Activated T-helper 2 cell treated with anti-CD3 and anti-CD28 coated beads, Interferon-gamma antibody, Interleukin-2, Interleukin-4, amounts not matched to agents 10 μg/mL and 5 μg/mL and 100 μg/mL, durations not matched to agents 14 hours and 24 hours and 36 hours (primary cell): ENCODE results near the gene LGALS4. TPM values are rescaled to one million over a fixed set of nuclear protein-coding genes. Genes with fewer than 3 reads are reported as not detected.
"Not testable (repeated sequence)": the region's sequence is repeated elsewhere in the genome, so short reads cannot be mapped to it uniquely, and the experiment has no call there.

Experiments
- DNase-seq: peaks from one replicate; pipeline ENCODE4 v3.0.0; 2021; ENCODE audit warnings: low spot score
- H3K27ac Mint-ChIP-seq: one replicate; pipeline ENCODE4 v1.8.0; 2021; ENCODE audit warnings: mixed read lengths
- H3K27me3 Mint-ChIP-seq: one replicate; pipeline ENCODE4 v1.8.0; 2021; ENCODE audit warnings: low read depth, mixed read lengths
- H3K36me3 Mint-ChIP-seq: one replicate; pipeline ENCODE4 v1.8.0; 2021; ENCODE audit warnings: low read depth, mixed read lengths
- H3K4me1 Mint-ChIP-seq: one replicate; pipeline ENCODE4 v1.8.0; 2021; ENCODE audit warnings: low read depth, mixed read lengths
- H3K4me3 Mint-ChIP-seq: one replicate; pipeline ENCODE4 v1.8.0; 2021; ENCODE audit warnings: low read depth, mild to moderate bottlenecking, moderate library complexity, mixed read lengths
- H3K9me3 Mint-ChIP-seq: one replicate; pipeline ENCODE4 v1.8.0; 2021; ENCODE audit warnings: mixed read lengths
- intact Hi-C: fragments of 100-400 bp; cut with micrococcal nuclease; formaldehyde crosslinking; loops from one replicate; pipeline ENCODE4 v1.15.1; 2023
- total RNA-seq: library from RNA; stranded (reverse); gene quantifications from 2 replicates; pipeline ENCODE4 v1.2.3, GENCODE V29; 2022

LGALS4 gene
- total RNA-seq, 1 donor from 2014 or later, result 1.6 TPM

DNA sequence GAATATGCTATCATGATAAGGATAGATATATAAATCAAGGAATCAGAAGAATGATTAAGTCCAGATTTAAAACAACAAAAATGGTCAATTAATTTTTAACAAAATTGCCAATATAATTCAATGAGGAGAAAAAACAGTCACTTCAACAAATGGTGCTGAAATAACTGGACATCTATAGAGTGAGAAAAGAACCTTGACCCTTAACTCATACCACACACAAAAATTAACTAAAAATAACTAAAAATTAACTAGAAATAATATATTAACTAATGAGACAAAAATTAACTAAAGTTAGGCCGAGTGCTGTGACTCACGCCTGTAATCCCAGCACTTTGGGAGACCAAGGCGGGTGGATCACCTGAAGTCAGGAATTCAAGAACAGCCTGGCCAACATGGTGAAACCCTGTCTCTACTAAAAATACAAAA, 48.9 kb downstream of the LGALS4 start:
- intact Hi-C loops, result no loop called here
- no peak overlapping the region for H3K4me3 Mint-ChIP-seq
- no peak overlapping the region for H3K27ac Mint-ChIP-seq
- H3K27me3 Mint-ChIP-seq, result peaks cover 2% of the 10 kb centered on the region
- H3K36me3 Mint-ChIP-seq, result no peaks in the 10 kb centered on the region
- no peaks in the 10 kb centered on the region for H3K4me1 Mint-ChIP-seq
- no peak for DNase-seq
- H3K9me3 Mint-ChIP-seq, result no peaks in the 10 kb centered on the region

DNA sequence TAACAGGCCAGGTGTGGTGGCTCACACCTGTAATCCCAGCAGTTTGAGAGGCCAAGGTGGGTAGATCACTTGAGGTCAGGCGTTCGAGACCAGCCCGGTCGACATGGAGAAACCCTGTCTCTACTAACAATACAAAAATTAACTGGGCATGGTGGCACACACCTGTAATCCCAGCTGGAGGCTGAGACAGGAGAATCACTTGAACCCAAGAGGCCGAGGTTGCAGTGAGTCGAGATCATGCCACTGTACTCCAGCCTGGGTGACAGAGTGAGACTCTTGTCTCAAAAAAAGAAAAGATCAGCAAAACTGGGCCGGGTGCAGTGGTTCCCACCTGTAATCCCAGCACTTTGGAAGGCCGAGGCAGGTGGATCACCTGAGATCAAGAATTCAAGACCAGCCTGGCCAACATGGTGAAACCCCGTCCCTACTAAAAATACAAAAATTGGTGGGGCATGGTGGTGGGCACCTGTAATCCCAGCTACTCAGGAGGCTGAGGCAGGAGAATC, 50.8 kb downstream of the LGALS4 start:
- H3K27me3 Mint-ChIP-seq, result not testable (repeated sequence)

DNA sequence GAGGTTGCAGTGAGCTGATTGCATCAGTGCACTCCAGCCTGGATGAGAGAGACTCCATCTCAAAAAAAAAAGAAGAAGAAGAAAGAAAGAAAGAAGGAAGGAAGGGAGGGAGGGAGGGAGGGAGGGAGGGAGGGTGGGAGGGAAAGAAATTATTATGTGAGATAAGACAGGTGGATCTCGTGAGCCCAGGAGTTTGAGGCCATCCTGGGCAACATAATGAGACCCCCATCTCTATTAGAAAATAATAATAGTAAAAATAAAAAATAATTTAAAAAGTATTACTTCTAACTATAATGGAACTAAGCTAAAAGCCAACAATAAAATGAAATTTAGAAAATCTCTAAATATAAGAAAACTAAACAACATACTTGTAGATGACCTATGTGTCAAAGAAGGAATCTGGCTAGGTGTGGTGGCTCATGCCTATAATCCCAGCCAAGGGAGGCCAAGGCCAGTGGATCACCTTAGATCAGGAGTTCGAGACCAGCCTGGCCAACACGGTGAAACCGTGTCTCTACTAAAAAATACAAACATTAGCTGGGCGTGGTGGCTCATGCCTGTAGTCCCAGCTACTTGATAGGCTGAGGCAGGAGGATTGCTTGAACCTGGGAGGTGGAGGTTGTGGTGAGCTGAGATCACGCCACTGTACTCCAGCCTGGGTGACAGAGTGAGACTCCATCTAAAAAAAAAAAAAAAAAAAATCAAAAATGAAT, 51.8 kb downstream of the LGALS4 start:
- H3K36me3 Mint-ChIP-seq, H3K4me1 Mint-ChIP-seq, H3K9me3 Mint-ChIP-seq, DNase-seq, H3K4me3 Mint-ChIP-seq, H3K27me3 Mint-ChIP-seq, H3K27ac Mint-ChIP-seq, intact Hi-C loops: not testable (repeated sequence)

More for the DNA sequence above, 50.8 kb downstream of the LGALS4 start:
- H3K36me3 Mint-ChIP-seq, H3K4me1 Mint-ChIP-seq, H3K9me3 Mint-ChIP-seq, H3K27ac Mint-ChIP-seq, H3K4me3 Mint-ChIP-seq, DNase-seq, intact Hi-C loops: not testable (repeated sequence)

GRCh38 chr19:38759590-38760003, 53.1 kb downstream of the LGALS4 start:
- no peaks in the 10 kb centered on the region for H3K36me3 Mint-ChIP-seq
- H3K9me3 Mint-ChIP-seq, result no peaks in the 10 kb centered on the region
- no peaks in the 10 kb centered on the region for H3K27me3 Mint-ChIP-seq
- intact Hi-C loops, result loop anchor here (10.0 kb wide), 1 partner anchor 45 kb away; no protein-coding TSS in a partner anchor
- DNase-seq, result no peak
- H3K4me1 Mint-ChIP-seq, result no peaks in the 10 kb centered on the region
- H3K27ac Mint-ChIP-seq, result no peak overlapping the region
- H3K4me3 Mint-ChIP-seq, result no peak overlapping the region

- H3K4me3 Mint-ChIP-seq, H3K9me3 Mint-ChIP-seq, H3K36me3 Mint-ChIP-seq, H3K27ac Mint-ChIP-seq, H3K4me1 Mint-ChIP-seq, DNase-seq: not testable (repeated sequence)
- peaks cover 18% of the 10 kb centered on the region for H3K27me3 Mint-ChIP-seq
- intact Hi-C loops, result loop anchor here (10.0 kb wide), 1 partner anchor 51 kb away; no protein-coding TSS in a partner anchor
These were observed 58.5 kb downstream of the LGALS4 start for GRCh38 chr19:38754196-38754595.

GRCh38 chr19:38753783-38754182, 59.0 kb downstream of the LGALS4 start:
- not testable (repeated sequence) for H3K36me3 Mint-ChIP-seq, H3K9me3 Mint-ChIP-seq, H3K4me3 Mint-ChIP-seq, H3K4me1 Mint-ChIP-seq, H3K27ac Mint-ChIP-seq, DNase-seq
- peaks cover 18% of the 10 kb centered on the region for H3K27me3 Mint-ChIP-seq
- intact Hi-C loops, result loop anchor here (10.0 kb wide), 1 partner anchor 51 kb away; no protein-coding TSS in a partner anchor

Other genes starting within 250 kb of the LGALS4 start
- gene MAP4K1, start 195.0 kb downstream of the LGALS4 start, total RNA-seq, result 181 and 187 TPM in 2 replicates
- gene EIF3K, start 193.8 kb downstream of the LGALS4 start, total RNA-seq, result 285 and 287 TPM in 2 replicates
- gene ACTN4, start 165.3 kb downstream of the LGALS4 start, total RNA-seq, result 329 and 334 TPM in 2 replicates
- 2.9 and 3.6 TPM in 2 replicates for gene CAPN12, start 68.5 kb downstream of the LGALS4 start, total RNA-seq
- not detected in 2 replicates for gene LGALS7, start 39.4 kb downstream of the LGALS4 start, total RNA-seq
- not detected in 2 replicates for gene LGALS7B, start 23.7 kb downstream of the LGALS4 start, total RNA-seq
- gene ECH1, start 18.8 kb upstream of the LGALS4 start, total RNA-seq, result 180 and 183 TPM in 2 replicates
- gene HNRNPL, start 37.0 kb upstream of the LGALS4 start, total RNA-seq, result 700 and 708 TPM in 2 replicates
- 70.2 and 73.4 TPM in 2 replicates for gene RINL, start 65.3 kb upstream of the LGALS4 start, total RNA-seq
- 29.0 and 30.2 TPM in 2 replicates for gene SIRT2, start 86.7 kb upstream of the LGALS4 start, total RNA-seq
- 81.8 and 82.7 TPM in 2 replicates for gene NFKBIB, start 87.0 kb upstream of the LGALS4 start, total RNA-seq
- 0.83 and 1.2 TPM in 2 replicates for gene CCER2, start 99.2 kb upstream of the LGALS4 start, total RNA-seq
- 41.1 and 45.2 TPM in 2 replicates for gene SARS2, start 117.8 kb upstream of the LGALS4 start, total RNA-seq
- gene MRPS12, start 118.0 kb upstream of the LGALS4 start, total RNA-seq, result 93.5 and 95.3 TPM in 2 replicates
- gene FBXO17, start 162.8 kb upstream of the LGALS4 start, total RNA-seq, result not detected in 2 replicates
- gene FBXO27, start 219.6 kb upstream of the LGALS4 start, total RNA-seq, result 0.57 and 0.84 TPM in 2 replicates